Astrocyte of the hippocampus (primary cell): ENCODE data around the gene RNF111.

Experiments
- DNase-seq: peaks from one replicate; pipeline ENCODE4 v3.0.0; 2011; ENCODE audit warnings: low read depth, low spot score

The RNF111 gene

GRCh38 chr15:58987491-58988005 lies at the start of gene RNF111:
Gene RNF111, plus strand, starts transcription at chr15:58987663. Its CDS starts 43,160 bp downstream, at chr15:59030823.
- DNase-seq: peak; percentile 97

- no peak for DNase-seq
Measured at GRCh38 chr15:58947179-58947578, 40.3 kb upstream of the RNF111 start.

- peak; percentile 65 for DNase-seq
Measured at GRCh38 chr15:58951388-58952007, 36.0 kb upstream of the RNF111 start.

GRCh38 chr15:58952751-58953150 lies 34.7 kb upstream of the RNF111 start:
- peak; percentile 19 for DNase-seq

- peak; percentile 68 for DNase-seq
Measured at GRCh38 chr15:58957101-58957973, 30.1 kb upstream of the RNF111 start.

- DNase-seq: no peak
Measured at GRCh38 chr15:58958811-58959210, 28.7 kb upstream of the RNF111 start.

- no peak for DNase-seq
Measured at GRCh38 chr15:58962136-58962535, 25.3 kb upstream of the RNF111 start.

GRCh38 chr15:58962662-58963565 lies 24.5 kb upstream of the RNF111 start:
- no peak for DNase-seq

- DNase-seq: no peak
Measured at GRCh38 chr15:58966698-58967097, 20.8 kb upstream of the RNF111 start.

GRCh38 chr15:58967479-58967878 lies 20.0 kb upstream of the RNF111 start:
- DNase-seq: no peak

- DNase-seq: no peak
Measured at GRCh38 chr15:58977887-58978286, 9.6 kb upstream of the RNF111 start.

- peak; percentile 45 for DNase-seq
Measured at GRCh38 chr15:58980351-58980939, 7.0 kb upstream of the RNF111 start.

GRCh38 chr15:58981808-58982475 lies 5.5 kb upstream of the RNF111 start:
- no peak for DNase-seq

GRCh38 chr15:58983261-58983660 lies 4.2 kb upstream of the RNF111 start:
- DNase-seq: no peak

GRCh38 chr15:58985443-58985842 lies 2.0 kb upstream of the RNF111 start:
- no peak for DNase-seq

- no peak for DNase-seq
Measured at GRCh38 chr15:58987036-58987435, 427 bp upstream of the RNF111 start.

- peak; percentile 79 for DNase-seq
Measured at GRCh38 chr15:58988006-58988785, 733 bp downstream of the RNF111 start.

GRCh38 chr15:58992181-58992580 lies 4.7 kb downstream of the RNF111 start:
- no peak for DNase-seq

GRCh38 chr15:58994906-58995453 lies 7.5 kb downstream of the RNF111 start:
- DNase-seq: no peak

- no peak for DNase-seq
Measured at GRCh38 chr15:58999694-59000093, 12.2 kb downstream of the RNF111 start.
